Left ventricle myocardium inferior (tissue), 1 donor: Measurements from ENCODE around the gene RPS19BP1. TPM values are rescaled to one million over a fixed set of nuclear protein-coding genes. Genes with fewer than 3 reads are reported as not detected.
A peak's percentile ranks its signal among the peaks of the same experiment; 100 is the strongest.

Source experiments
- DNase-seq: peaks from one replicate; pipeline ENCODE4 v3.0.0-alpha.2; 2020
- H3K27ac ChIP-seq: fragments of 200-600 bp; replicated peaks from 2 replicates; pipeline ENCODE4 v1.8.0; 2021
- H3K27me3 ChIP-seq: fragments of 200-600 bp; 2 replicates; pipeline ENCODE4 v1.8.0; 2021; ENCODE audit warnings: low read depth
- H3K36me3 ChIP-seq: fragments of 200-600 bp; 2 replicates; pipeline ENCODE4 v1.8.0; 2021
- H3K4me1 ChIP-seq: fragments of 200-600 bp; 2 replicates; pipeline ENCODE4 v1.8.0; 2021
- H3K4me3 ChIP-seq: fragments of 200-600 bp; 2 replicates; pipeline ENCODE4 v1.8.0; 2021; ENCODE audit warnings: mild to moderate bottlenecking, moderate library complexity
- H3K9me3 ChIP-seq: fragments of 200-600 bp; replicated peaks from 2 replicates; pipeline ENCODE4 v1.8.0; 2021
- intact Hi-C: fragments of 100-400 bp; cut with micrococcal nuclease; formaldehyde crosslinking; loops from one replicate; pipeline ENCODE4 v1.11.0; 2022
- total RNA-seq: library from RNA; stranded (reverse); fragmentation: NEBNext Ultra II Directional; extraction: Animal tissue kit (Norgen Biotek cat#: 25700); gene quantifications from one replicate; pipeline ENCODE4 v1.2.1, GENCODE V29; 2021
- TF ChIP-seq, protein P1 (sequence below): fragments of 200-600 bp; IDR thresholded peaks from 2 replicates; pipeline ENCODE4 v1.8.0; 2021; ENCODE audit warnings: antibody characterized with exemption, mild to moderate bottlenecking, borderline replicate concordance
- donor health status: DM: no; HTN: yes; CAD: no; lungs with severe emphysema.

The RPS19BP1 gene
- total RNA-seq, 1 donor from 2014 or later = 59.3 TPM

DNA sequence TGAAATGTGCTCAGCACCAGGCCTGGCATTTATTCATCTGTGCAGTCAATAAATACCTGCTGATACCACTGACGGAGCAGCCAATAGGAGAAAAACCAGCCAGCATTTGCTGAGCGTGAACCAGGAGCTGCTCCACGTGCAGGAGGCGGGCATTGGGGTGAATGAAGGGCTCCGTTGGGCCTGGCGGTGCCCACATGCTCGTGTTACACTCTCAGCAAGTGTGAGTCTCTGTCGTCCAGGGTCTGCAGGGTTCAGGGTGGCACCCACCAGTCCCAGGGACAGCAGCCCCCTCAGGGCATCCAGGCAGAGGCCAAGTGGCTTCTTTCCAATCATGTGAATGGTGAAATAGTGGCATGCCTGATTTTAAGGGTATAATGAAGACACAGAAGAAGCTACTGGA is 4.2 kb upstream of the RPS19BP1 start:
- peaks cover 20% of the 10 kb centered on the region for H3K4me1 ChIP-seq
- DNase-seq = no peak
- no peak overlapping the region for H3K27ac ChIP-seq
- no peak overlapping the region for H3K4me3 ChIP-seq
- no peaks in the 10 kb centered on the region for H3K27me3 ChIP-seq
- TF ChIP-seq, protein P1, sequence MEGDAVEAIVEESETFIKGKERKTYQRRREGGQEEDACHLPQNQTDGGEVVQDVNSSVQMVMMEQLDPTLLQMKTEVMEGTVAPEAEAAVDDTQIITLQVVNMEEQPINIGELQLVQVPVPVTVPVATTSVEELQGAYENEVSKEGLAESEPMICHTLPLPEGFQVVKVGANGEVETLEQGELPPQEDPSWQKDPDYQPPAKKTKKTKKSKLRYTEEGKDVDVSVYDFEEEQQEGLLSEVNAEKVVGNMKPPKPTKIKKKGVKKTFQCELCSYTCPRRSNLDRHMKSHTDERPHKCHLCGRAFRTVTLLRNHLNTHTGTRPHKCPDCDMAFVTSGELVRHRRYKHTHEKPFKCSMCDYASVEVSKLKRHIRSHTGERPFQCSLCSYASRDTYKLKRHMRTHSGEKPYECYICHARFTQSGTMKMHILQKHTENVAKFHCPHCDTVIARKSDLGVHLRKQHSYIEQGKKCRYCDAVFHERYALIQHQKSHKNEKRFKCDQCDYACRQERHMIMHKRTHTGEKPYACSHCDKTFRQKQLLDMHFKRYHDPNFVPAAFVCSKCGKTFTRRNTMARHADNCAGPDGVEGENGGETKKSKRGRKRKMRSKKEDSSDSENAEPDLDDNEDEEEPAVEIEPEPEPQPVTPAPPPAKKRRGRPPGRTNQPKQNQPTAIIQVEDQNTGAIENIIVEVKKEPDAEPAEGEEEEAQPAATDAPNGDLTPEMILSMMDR = no peak
- no peaks in the 10 kb centered on the region for H3K36me3 ChIP-seq
- no peaks in the 10 kb centered on the region for H3K9me3 ChIP-seq
- intact Hi-C loops = loop anchor here (5.0 kb wide), 1 partner anchor 486 kb away; no protein-coding TSS in a partner anchor

GRCh38 chr22:39535831-39536449 is 3.4 kb upstream of the RPS19BP1 start:
- peaks cover 27% of the 10 kb centered on the region for H3K4me1 ChIP-seq
- no peak for DNase-seq
- H3K27ac ChIP-seq = no peak overlapping the region
- H3K27me3 ChIP-seq = no peaks in the 10 kb centered on the region
- intact Hi-C loops = loop anchor here (5.0 kb wide), 1 partner anchor 486 kb away; no protein-coding TSS in a partner anchor
- TF ChIP-seq, protein P1 = no peak
- no peaks in the 10 kb centered on the region for H3K36me3 ChIP-seq
- H3K4me3 ChIP-seq = no peak overlapping the region
- no peaks in the 10 kb centered on the region for H3K9me3 ChIP-seq

DNA sequence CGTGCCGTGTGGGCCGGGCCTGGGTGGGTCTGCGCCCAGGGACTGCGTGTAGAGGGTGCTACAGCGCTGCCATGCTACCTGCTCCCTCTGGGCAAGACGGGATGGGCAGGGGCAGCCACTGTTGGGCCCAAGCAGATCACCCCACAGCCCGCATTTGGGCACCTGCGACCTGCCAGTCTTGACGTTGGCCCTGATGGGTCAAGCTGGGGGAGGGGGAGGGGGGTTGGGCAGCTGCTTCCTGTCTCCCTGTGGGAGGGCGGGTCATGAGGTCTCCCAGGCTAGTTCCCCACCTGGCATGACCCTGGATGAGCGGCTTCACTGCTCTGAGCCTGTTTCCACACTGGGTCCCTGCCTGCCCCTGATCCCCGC is 2.8 kb upstream of the RPS19BP1 start:
- TF ChIP-seq, protein P1 = no peak
- Histone ChIP-seq H3K4me3 (no peak overlapping the region), H3K27me3 (no peaks in the 10 kb centered on the region), H3K27ac (no peak overlapping the region), H3K9me3 (no peaks in the 10 kb centered on the region), H3K4me1 (peaks cover 33% of the 10 kb centered on the region), H3K36me3 (peaks cover 2% of the 10 kb centered on the region)
- no peak for DNase-seq
- intact Hi-C loops = loop anchor here (5.0 kb wide), 1 partner anchor 487 kb away; no protein-coding TSS in a partner anchor

GRCh38 chr22:39534591-39535356 is 2.2 kb upstream of the RPS19BP1 start:
- intact Hi-C loops = loop anchor here (5.0 kb wide), 1 partner anchor 488 kb away; no protein-coding TSS in a partner anchor
- Histone ChIP-seq H3K36me3 (peaks cover 7% of the 10 kb centered on the region), H3K27me3 (no peaks in the 10 kb centered on the region), H3K4me3 (peak overlapping the region; percentile 17), H3K4me1 (peaks cover 39% of the 10 kb centered on the region), H3K27ac (peak overlapping the region; percentile 27), H3K9me3 (no peaks in the 10 kb centered on the region)
- TF ChIP-seq, protein P1 = peak; percentile 94
- peak; percentile 85 for DNase-seq

- no peak overlapping the region for H3K4me3 ChIP-seq
- H3K9me3 ChIP-seq = no peaks in the 10 kb centered on the region
- peaks cover 12% of the 10 kb centered on the region for H3K36me3 ChIP-seq
- peaks cover 46% of the 10 kb centered on the region for H3K4me1 ChIP-seq
- no peaks in the 10 kb centered on the region for H3K27me3 ChIP-seq
- H3K27ac ChIP-seq = peak overlapping the region; percentile 27
- intact Hi-C loops = no loop called here
- DNase-seq = no peak
- TF ChIP-seq, protein P1 = no peak
Measured at GRCh38 chr22:39534092-39534506, 1.6 kb upstream of the RPS19BP1 start.
